ENCODE results near the gene LRRFIP2. TPM values are rescaled to one million over a fixed set of nuclear protein-coding genes. Genes with fewer than 3 reads are reported as not detected.

The LRRFIP2 gene
- total RNA-seq, 4 donors from 2014 or later: 41.8 to 78.8 (median 55.0) TPM

DNA sequence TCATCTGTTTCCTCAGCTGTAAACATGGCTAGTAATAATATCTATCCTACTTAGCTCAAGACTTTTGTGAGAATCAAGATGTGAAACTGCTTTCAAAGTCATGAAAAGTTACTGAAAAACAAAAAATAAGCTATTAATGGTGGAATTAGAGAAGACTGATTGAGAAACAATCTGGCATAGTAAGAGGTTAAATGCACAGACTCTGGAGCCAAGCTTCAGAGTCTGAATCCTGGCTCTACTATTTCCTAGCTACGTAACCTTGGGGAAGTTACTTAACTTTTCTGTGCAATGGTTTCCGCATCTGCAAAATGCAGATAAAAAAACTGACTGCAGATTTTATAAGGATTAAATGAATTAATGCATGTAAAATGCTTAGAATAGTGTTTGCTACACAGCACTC is 28.8 kb downstream of the LRRFIP2 start:
- peak; percentile 59 for ATAC-seq (ENCODE audit: low FRiP score)
- DNase-seq (ENCODE audit: low spot score): no peak
- TF ChIP-seq, protein P1, sequence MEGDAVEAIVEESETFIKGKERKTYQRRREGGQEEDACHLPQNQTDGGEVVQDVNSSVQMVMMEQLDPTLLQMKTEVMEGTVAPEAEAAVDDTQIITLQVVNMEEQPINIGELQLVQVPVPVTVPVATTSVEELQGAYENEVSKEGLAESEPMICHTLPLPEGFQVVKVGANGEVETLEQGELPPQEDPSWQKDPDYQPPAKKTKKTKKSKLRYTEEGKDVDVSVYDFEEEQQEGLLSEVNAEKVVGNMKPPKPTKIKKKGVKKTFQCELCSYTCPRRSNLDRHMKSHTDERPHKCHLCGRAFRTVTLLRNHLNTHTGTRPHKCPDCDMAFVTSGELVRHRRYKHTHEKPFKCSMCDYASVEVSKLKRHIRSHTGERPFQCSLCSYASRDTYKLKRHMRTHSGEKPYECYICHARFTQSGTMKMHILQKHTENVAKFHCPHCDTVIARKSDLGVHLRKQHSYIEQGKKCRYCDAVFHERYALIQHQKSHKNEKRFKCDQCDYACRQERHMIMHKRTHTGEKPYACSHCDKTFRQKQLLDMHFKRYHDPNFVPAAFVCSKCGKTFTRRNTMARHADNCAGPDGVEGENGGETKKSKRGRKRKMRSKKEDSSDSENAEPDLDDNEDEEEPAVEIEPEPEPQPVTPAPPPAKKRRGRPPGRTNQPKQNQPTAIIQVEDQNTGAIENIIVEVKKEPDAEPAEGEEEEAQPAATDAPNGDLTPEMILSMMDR (IDR thresholded peaks at IDR 0.05): no peak

DNA sequence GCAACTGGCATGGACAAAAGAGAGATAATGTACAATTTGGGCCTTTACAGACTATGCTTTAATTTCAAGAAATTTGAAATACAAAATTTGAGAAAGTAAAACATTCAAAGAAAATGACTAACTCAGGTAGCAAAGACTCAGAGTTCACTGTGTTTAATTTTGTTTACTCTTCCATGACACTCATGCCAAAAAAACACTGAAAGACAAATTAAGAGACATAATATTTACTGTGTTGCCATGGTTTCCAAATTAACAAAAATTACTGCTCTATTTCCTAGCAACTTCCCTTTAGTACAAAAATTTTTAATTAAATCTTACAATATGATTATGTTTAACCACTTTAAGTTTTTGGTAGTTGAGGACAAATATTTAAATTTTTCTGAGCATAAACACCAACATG is 29.6 kb downstream of the LRRFIP2 start:
- no peak for DNase-seq (ENCODE audit: low spot score)
- ATAC-seq (ENCODE audit: low FRiP score): no peak
- TF ChIP-seq, protein P1 (IDR thresholded peaks at IDR 0.05): no peak

DNA sequence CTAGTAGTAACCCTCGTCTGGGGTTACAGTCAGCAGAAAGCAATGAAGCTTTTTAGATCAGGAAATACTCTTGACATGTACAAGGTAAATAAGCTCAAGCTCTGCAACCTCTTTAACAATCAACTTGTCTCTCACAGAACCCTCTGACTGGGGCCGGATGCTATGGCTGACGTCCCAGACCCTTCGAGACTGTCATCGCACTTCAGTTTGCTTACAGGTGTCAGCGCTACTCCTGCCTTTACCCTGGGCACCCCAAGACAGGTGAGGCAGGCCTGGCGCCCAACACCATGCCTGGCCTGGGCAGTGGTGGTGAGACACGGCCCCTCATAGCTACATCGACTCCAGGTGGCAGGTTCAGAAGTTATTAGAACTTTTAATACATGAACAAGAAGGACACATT is 30.6 kb downstream of the LRRFIP2 start:
- DNase-seq (ENCODE audit: low spot score) (no peak), ATAC-seq (ENCODE audit: low FRiP score) (no peak)
- TF ChIP-seq, protein P1 (IDR thresholded peaks at IDR 0.05): no peak

DNA sequence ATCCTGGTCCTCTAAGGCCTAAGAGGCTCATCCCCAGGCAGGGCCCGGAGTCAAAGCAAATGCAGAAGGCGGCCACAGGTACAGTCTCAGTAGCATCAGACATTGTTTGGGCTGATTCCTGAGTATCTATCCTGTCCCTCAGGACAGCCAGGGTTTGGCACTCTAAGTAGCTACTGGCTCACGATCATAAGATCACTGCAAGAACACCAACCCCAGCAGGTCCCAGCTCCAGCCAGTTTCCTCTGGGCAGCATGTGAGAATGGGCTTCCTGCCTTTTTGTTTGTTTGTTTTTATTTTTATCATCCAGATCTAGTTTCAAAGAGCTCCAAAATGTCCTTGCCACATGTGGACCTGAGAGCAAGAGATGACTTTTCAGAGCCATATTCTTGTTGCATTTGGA is 32.7 kb downstream of the LRRFIP2 start:
- no peak for ATAC-seq (ENCODE audit: low FRiP score)
- TF ChIP-seq, protein P1 (IDR thresholded peaks at IDR 0.05): no peak
- DNase-seq (ENCODE audit: low spot score): no peak

DNA sequence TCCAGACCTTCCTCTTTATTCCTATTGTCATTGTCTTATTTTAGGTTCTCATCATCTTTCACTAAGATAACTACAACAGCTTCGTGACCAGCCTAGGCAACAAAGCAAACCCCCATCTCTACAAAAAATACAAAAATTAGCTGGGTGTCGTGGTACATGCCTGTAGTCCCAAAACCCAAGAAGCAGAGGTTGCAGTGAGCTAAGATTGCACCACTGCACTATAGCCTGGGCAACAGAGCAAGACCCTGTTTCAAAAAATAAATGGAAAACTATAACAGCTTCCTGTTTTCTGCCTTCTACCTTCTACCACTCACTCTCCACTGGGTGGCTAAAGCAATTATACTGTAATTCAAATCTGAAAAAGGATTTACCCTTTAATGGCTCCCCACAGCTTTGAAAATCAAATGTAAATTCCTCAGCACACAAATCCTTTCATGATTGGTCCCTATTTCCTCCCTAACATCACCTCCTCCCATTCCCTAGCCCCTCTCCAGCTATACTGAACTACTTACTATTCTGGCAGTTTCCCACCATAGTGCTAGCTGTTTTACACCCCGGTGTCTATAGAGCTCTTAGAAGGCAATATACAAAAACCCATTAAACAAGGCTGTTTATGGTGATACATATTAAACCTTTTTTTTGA is 33.4 kb downstream of the LRRFIP2 start:
- TF ChIP-seq, protein P1 (IDR thresholded peaks at IDR 0.05): no peak
- DNase-seq (ENCODE audit: low spot score) (no peak), ATAC-seq (ENCODE audit: low FRiP score) (no peak)

DNA sequence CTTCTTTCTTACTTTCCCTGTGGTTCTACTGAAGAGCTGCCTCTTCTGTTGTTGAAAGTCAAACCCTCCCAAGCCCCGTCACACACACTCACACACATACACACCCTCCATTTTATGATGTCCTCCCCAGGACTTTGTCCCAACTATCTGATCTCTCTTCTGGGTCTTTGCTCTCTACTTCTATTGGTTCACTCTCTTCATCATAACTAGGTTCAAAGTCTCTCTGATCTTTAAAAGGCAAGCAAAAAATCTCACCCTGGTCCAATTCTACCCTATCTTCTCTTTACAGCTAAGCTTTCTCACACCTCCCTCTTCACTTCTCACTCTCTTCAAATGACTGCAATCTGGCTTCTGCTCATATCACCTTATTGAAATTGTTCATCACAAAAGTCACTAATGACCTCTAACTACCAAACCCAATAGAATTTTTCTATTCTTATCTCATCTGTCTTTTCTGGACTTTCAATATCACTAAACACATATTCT is 34.8 kb downstream of the LRRFIP2 start:
- ATAC-seq (ENCODE audit: low FRiP score): no peak
- no peak for DNase-seq (ENCODE audit: low spot score)
- TF ChIP-seq, protein P1 (IDR thresholded peaks at IDR 0.05): no peak

DNA sequence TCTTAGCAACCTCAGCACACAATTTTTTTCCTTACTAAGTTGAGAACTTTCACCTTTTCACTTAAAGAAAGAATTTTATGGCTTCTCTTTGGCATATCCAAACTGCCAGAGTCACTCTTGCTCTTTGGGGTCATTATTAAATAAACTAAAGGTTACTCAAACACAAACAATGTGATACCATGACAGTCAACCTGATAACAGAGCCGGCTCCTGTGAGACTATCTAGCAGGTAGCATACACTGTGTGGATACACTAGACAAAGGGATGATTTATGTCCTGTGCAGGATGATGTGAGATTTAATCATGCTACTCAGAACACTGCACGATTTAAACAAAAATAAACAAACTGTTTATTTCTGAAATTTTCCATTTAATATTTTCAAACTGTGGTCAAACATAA is 35.6 kb downstream of the LRRFIP2 start:
- ATAC-seq (ENCODE audit: low FRiP score) (no peak), DNase-seq (ENCODE audit: low spot score) (no peak)
- TF ChIP-seq, protein P1 (IDR thresholded peaks at IDR 0.05): no peak
